Neural cell (in vitro differentiated cells): Measurements from ENCODE around the gene KIF23.

ENCODE experiments used
- CTCF ChIP-seq: fragments of 450-650 bp; IDR thresholded peaks from 2 replicates; pipeline ENCODE4 v1.5.1; 2014; ENCODE audit warnings: antibody characterized with exemption, mild to moderate bottlenecking, moderate library complexity; ENCODE audit not compliant: poor library complexity, severe bottlenecking
- EP300 ChIP-seq: fragments of 450-650 bp; conservative IDR thresholded peaks from 2 replicates; pipeline ENCODE4 v1.6.1; 2014; ENCODE audit warnings: antibody characterized with exemption, mild to moderate bottlenecking, moderate library complexity; ENCODE audit not compliant: poor library complexity, severe bottlenecking
- EZH2 ChIP-seq: fragments of 200-600, 300-800 bp; shearing (Covaris generic), sonication (generic); IDR thresholded peaks from 2 replicates; pipeline ENCODE4 v1.6.1; 2014; ENCODE audit warnings: antibody characterized with exemption, low read length, borderline replicate concordance, mild to moderate bottlenecking; ENCODE audit not compliant: insufficient read depth, poor library complexity, severe bottlenecking
- MXI1 ChIP-seq: fragments of 450-650 bp; conservative IDR thresholded peaks from 2 replicates; pipeline ENCODE4 v1.6.1; 2014; ENCODE audit warnings: antibody characterized with exemption, mild to moderate bottlenecking; ENCODE audit not compliant: poor library complexity, severe bottlenecking
- POLR2AphosphoS5 ChIP-seq: IDR thresholded peaks from 2 replicates; pipeline ENCODE4 v1.6.1; 2012
- RAD21 ChIP-seq: fragments of 450-650 bp; conservative IDR thresholded peaks from 2 replicates; pipeline ENCODE4 v1.6.1; 2014; ENCODE audit warnings: antibody characterized with exemption, mild to moderate bottlenecking, moderate library complexity
- SMC3 ChIP-seq: fragments of 450-650 bp; conservative IDR thresholded peaks from 2 replicates; pipeline ENCODE4 v1.6.1; 2014; ENCODE audit warnings: antibody characterized with exemption, mild to moderate bottlenecking, moderate library complexity; ENCODE audit not compliant: poor library complexity
- TAF1 ChIP-seq: IDR thresholded peaks from 2 replicates; pipeline ENCODE4 v1.6.1; 2012; ENCODE audit warnings: low read depth
- TF ChIP-seq, protein P1 (sequence below): IDR thresholded peaks from 2 replicates; pipeline ENCODE4 v1.6.1; 2012; ENCODE audit warnings: borderline replicate concordance

- no peak for TF ChIP-seq CTCF
- TF ChIP-seq, protein P1, sequence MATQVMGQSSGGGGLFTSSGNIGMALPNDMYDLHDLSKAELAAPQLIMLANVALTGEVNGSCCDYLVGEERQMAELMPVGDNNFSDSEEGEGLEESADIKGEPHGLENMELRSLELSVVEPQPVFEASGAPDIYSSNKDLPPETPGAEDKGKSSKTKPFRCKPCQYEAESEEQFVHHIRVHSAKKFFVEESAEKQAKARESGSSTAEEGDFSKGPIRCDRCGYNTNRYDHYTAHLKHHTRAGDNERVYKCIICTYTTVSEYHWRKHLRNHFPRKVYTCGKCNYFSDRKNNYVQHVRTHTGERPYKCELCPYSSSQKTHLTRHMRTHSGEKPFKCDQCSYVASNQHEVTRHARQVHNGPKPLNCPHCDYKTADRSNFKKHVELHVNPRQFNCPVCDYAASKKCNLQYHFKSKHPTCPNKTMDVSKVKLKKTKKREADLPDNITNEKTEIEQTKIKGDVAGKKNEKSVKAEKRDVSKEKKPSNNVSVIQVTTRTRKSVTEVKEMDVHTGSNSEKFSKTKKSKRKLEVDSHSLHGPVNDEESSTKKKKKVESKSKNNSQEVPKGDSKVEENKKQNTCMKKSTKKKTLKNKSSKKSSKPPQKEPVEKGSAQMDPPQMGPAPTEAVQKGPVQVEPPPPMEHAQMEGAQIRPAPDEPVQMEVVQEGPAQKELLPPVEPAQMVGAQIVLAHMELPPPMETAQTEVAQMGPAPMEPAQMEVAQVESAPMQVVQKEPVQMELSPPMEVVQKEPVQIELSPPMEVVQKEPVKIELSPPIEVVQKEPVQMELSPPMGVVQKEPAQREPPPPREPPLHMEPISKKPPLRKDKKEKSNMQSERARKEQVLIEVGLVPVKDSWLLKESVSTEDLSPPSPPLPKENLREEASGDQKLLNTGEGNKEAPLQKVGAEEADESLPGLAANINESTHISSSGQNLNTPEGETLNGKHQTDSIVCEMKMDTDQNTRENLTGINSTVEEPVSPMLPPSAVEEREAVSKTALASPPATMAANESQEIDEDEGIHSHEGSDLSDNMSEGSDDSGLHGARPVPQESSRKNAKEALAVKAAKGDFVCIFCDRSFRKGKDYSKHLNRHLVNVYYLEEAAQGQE, result no peak
- no peak for TF ChIP-seq EP300
- TF ChIP-seq POLR2AphosphoS5, result no peak
- TF ChIP-seq MXI1, result no peak
- TF ChIP-seq TAF1, result no peak
- no peak for TF ChIP-seq EZH2
- no peak for TF ChIP-seq RAD21
- TF ChIP-seq SMC3, result no peak
Observed at GRCh38 chr15:69436951-69437350, 22.8 kb downstream of the KIF23 start.
